ENCODE results near the gene OR2V1.

DNA sequence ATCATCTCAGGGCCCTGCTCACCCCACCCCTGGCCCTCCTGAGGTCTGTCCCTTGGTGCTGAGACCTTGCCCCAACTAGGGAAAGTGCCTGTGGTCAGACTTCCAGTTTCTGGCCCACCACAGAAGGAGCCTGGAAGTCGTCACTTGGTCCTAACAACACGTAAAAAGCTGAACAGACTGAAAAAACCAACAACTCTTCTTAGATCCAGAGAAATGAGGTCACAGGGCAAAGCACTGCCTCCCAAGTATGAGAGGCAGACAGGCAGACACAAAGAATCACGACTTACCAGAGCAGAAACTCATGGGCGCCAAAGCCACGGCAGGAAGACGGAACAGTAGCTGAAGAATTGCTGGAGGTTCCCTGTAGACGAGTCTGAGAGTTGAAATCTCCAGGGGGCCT is 38.5 kb downstream of the OR2V1 start:
- TF ChIP-seq, protein P1, sequence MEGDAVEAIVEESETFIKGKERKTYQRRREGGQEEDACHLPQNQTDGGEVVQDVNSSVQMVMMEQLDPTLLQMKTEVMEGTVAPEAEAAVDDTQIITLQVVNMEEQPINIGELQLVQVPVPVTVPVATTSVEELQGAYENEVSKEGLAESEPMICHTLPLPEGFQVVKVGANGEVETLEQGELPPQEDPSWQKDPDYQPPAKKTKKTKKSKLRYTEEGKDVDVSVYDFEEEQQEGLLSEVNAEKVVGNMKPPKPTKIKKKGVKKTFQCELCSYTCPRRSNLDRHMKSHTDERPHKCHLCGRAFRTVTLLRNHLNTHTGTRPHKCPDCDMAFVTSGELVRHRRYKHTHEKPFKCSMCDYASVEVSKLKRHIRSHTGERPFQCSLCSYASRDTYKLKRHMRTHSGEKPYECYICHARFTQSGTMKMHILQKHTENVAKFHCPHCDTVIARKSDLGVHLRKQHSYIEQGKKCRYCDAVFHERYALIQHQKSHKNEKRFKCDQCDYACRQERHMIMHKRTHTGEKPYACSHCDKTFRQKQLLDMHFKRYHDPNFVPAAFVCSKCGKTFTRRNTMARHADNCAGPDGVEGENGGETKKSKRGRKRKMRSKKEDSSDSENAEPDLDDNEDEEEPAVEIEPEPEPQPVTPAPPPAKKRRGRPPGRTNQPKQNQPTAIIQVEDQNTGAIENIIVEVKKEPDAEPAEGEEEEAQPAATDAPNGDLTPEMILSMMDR (conservative IDR thresholded peaks at IDR 0.05; ENCODE audit: low read depth in 2 of 2), result no peak
- TF ChIP-seq, protein P2, sequence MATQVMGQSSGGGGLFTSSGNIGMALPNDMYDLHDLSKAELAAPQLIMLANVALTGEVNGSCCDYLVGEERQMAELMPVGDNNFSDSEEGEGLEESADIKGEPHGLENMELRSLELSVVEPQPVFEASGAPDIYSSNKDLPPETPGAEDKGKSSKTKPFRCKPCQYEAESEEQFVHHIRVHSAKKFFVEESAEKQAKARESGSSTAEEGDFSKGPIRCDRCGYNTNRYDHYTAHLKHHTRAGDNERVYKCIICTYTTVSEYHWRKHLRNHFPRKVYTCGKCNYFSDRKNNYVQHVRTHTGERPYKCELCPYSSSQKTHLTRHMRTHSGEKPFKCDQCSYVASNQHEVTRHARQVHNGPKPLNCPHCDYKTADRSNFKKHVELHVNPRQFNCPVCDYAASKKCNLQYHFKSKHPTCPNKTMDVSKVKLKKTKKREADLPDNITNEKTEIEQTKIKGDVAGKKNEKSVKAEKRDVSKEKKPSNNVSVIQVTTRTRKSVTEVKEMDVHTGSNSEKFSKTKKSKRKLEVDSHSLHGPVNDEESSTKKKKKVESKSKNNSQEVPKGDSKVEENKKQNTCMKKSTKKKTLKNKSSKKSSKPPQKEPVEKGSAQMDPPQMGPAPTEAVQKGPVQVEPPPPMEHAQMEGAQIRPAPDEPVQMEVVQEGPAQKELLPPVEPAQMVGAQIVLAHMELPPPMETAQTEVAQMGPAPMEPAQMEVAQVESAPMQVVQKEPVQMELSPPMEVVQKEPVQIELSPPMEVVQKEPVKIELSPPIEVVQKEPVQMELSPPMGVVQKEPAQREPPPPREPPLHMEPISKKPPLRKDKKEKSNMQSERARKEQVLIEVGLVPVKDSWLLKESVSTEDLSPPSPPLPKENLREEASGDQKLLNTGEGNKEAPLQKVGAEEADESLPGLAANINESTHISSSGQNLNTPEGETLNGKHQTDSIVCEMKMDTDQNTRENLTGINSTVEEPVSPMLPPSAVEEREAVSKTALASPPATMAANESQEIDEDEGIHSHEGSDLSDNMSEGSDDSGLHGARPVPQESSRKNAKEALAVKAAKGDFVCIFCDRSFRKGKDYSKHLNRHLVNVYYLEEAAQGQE (IDR thresholded peaks at IDR 0.05; ENCODE audit: unreplicated experiment), result no peak
- no peak for TF ChIP-seq CREB1 (CRISPR knock-in tag; IDR thresholded peaks at IDR 0.05; ENCODE audit: low read depth)
